GM21786 (cell line): Measurements from ENCODE around the gene MORF4L2.

Source experiments
- ATAC-seq: cut with Tn5 transposase; IDR thresholded peaks from one replicate; pipeline ENCODE4 v1.9.1; 2021; ENCODE audit not compliant: unreplicated experiment

The MORF4L2 gene, protein sequence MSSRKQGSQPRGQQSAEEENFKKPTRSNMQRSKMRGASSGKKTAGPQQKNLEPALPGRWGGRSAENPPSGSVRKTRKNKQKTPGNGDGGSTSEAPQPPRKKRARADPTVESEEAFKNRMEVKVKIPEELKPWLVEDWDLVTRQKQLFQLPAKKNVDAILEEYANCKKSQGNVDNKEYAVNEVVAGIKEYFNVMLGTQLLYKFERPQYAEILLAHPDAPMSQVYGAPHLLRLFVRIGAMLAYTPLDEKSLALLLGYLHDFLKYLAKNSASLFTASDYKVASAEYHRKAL

DNA sequence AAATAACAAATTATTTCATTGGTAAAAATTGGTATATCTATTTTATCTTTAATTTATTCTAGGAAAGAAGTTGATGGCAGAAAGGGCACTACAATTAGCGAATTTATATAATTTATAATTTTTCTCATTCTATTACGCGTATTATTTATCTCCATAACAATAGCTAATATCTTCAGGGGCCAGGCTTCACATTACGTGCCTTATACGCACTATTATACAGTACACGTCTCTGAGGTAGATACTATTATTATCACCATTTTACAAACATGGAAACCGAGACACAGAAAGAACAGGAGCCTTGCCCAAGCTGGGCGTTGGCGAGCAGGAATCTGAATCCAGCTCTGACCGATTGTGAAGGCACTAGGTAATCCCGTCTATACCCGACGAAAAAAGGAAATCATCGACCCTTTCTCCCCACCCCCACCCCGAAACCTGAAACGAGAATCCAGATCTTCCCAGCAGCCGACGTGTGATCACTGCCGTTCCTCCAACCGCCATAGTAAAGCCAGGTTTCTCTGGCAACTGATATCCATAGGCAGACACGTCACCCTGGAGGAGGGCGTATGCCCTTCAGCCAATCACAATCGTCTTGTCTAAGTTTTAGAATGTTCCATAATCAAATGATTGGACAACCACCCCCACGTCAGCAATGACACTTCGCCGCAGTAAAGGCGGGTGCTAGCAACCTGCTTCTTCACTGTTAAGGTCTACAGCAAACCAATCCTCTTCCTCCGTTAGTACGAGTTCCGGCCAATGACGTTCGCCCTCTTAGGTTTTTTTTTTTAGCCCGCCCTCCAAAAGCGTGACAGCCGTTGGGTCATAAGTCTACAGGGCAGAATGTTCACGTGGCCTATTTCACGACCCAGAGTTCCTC lies at the start of gene MORF4L2:
Gene MORF4L2 (minus strand): TSS at position 501 of the 874 bp plus-strand sequence. CDS start 9,672 bp downstream, outside the sequence.
- ATAC-seq = peak; percentile 89

DNA sequence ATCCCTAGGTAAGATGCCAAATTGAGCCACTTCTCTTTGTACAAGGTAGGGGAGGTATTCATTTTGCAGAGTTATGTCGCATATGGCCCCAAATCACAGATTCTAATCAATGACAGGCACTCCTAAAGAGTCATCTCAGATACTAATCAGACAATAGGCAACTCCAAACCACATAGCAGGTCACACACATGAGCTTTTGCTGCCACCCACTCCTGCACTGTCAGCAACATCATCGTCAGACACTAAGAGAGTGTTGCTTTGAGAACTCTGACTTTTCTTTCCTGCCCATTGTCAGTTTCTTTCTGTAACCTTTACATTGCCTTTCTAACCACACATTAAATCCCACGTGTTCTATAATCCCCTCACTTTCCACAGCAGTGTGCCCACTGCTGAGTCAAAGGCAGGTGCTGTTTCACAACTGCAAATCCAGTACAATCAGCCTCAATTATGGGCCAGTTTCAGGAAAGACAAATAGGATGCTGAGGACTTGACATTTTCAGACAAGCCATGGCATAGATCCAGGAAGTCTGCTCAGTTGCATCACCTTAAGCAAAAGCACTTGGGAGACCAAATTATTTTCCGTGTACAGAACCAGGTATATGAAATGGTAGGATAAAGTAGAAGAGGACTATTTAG lies 47.7 kb upstream of the MORF4L2 start:
- no peak for ATAC-seq

DNA sequence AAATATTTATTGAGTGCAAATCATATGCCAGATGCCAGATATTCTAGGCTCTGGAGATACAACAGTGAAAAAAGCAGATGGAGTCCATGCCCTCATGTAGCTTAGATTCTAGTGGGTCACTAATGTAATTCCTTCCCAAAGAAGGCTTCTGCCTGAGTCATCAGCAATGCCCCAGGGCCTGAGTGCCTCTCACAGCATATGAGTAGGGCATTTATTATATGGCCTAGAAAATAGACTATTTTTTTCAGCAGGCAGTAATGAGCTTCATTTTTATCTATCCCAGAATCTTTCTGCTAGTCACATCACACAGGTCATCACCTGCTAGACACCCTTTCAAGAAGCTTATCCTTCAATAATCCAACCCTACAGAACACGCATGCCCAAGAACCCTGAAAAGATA lies 46.5 kb upstream of the MORF4L2 start:
- no peak for ATAC-seq

DNA sequence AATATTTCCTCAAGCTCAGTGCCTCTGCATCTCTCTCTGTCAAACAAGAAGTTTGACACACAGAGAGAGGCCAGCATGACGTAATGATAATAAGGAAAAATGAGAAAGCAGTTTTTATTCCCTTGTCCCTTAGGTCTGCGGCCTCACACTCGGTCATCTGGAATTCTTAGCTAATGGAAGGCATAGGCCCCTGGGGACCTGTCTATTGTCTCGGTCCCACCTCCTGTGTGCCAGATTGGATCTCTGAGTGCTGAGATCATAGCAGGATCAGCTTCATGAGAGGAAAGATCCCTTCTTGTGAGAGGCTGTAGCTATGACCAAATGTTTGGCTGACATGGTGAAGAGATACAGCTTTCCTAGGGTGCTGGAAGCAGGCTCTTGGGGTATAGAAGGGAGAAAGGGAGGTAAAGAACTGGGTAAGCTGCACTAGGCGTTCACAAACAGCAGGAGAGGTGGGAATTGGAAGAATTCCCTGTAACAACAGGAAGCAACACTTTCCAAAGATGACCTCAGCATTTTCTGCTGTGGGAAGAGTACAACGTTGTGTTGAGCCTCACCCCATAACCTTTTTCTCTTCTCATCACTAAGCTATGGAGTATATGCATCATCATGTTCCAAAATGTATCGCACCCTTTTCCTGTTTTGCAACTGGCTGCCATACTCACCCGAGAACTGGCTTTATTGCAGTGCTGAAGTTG lies 44.4 kb upstream of the MORF4L2 start:
- ATAC-seq = no peak

DNA sequence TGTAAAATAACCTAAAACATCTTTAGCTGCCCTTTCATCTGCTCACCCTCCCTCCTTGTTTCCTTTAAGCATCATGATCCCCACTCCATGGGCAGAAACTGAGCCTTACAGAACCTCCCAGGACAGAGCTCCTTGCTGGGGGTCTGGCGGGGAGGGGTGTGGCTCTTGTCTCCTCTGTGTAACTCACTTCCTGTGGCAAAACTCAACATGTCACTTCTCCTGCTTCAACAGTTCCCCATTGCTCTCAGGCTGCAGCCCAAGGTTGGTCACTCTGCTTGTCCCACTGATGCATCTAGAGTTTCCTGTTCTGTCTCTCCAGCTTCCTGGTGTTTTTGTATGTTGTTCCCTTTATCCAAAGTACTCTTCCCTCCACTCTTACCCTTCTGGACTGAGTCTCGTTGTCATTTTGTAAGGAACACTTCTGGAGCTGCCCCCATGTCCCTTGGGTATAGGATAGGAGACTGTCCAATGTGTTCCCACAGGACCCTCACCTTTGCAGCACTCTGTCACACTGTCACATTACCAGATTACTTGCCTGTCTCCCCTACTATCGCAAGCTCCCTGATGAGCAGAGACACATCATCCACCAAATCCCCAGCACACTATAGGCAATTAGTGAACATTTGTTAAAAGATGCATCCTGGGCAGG lies 43.8 kb upstream of the MORF4L2 start:
- no peak for ATAC-seq

DNA sequence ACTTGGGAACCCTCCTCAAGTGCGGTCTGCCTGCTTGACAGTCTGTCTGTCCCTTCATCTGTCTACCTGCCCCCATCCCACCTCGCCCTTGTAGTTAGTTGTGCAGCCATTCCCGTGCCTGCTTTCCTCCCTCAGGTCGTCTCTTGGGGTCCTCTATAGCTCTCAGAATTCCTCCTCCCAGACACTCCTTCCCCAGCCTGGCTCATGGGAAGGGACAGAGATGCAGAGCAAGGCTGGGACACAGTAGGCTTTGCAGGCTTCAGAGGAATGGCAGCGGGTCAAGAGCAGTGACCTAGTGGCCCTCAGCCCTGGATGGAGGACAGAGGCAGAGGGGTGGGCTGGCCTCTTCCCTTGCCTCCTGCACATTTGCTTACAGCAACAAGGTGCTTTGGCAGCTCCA lies 42.5 kb upstream of the MORF4L2 start:
- no peak for ATAC-seq

DNA sequence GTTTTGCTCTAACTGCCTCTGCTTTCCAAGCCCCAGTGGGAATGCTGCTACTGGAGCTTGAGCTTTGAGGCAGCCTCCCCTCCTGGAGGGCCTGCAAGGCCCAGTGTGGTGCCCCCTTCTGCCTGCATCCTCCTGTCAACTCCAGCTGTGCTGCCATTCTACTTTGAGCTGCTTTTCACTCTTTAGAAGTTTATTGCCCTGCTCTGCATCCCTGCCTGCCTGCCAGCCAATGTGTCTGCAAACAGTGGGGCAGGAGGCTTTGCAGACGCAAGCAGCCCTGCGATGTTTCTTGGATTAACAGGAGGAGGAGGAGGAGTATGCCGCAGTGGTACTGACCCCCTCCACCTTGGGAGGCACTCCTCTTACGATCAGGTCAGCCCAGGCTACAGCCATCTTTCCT lies 40.6 kb upstream of the MORF4L2 start:
- no peak for ATAC-seq

DNA sequence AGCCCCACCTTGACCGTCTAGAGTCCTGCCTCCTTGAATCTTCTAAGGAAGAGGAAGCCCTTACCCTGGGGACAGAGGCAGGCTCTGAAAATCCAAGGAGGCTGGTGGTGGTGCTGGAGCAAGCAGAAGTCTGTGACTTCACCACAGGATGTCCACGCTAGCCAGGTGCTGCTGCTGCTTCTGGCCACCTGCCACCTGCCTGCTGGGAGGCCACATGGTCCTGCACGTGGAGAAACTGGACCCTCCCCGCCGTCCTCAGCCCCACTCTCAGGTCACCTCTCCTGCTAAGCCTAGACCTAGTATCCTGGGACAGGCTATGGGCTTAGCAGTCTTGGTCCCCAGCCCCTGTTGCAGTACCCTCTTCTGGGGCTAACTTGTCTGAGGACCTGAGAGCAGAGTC lies 40.0 kb upstream of the MORF4L2 start:
- no peak for ATAC-seq

DNA sequence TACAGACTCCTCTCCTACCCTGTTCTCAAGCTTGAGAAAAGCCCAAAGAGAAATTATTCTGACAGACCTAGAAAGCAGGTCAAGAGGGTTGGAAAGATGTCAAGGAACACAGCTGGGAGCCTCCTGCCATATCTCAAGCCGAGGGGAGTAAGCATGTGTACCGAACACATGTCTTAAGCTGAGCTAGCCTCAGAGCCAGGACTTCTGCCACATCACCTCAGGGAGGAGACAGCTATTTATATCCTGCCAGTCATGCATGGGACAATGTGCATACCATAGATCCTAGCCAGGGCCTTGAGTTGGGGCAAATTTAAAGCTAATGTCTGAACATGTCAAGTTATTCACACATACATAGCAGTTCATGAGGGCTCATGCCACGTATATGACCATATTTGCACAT lies 36.0 kb upstream of the MORF4L2 start:
- no peak for ATAC-seq

DNA sequence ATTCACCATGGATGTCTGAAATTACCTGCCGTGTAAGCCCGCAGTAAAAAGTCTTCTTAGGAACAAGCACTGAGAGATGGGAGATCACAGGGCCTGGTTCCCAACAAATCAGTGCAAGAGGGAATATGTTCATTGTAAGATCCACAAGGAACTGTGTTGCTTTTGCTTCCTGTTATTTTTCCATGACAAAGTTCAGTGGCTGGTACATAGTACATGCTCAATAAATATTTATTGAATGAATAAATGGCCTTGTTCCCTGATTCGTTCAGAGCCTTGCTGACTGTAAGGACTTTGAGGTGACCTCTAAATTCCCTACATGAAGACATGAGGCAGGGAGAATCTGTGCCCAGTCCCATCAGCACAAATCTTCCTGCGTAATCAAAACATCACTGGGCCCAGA lies 31.6 kb upstream of the MORF4L2 start:
- ATAC-seq = no peak

DNA sequence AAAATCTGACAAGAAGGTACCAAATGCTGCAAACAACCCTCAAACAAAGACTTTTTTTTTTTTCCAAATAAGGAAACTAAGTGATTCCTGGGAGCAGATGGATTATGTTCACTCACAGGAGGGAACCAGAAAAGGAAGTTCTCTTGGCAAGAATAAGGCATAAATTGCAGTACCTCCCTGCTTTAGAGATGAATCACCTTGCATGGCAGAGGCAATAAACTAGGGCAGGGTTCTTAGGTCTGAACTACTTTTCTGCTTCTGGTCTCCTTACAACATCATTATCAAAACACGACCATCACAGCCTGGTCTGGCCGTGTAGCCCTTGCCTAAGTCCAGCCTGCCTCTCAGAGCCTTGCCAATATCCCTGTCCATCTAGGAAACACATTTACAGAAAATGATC lies 30.5 kb upstream of the MORF4L2 start:
- ATAC-seq = no peak

DNA sequence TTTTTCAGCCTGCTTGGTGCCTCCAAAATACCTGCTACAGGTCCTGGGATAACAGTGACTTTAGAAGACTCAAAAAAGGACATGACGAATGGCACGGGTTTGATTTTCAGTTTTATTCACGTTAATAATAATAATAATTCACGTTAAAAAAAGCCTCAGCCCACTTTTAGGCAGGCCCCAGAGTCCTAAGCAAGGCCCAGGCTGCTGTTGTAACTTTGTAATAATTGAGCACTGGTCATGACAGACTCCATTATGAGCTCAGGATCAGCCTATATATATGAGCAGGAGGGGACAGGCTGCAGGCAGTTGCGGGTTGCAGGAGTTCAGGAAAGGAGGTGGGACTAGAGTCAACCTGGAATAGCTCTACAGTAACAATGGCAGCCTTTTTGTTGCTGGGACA lies 24.1 kb upstream of the MORF4L2 start, which contains the start of gene TMEM31:
Gene TMEM31 (plus strand): TSS at position 301 of the 400 bp plus-strand sequence. CDS start 1,350 bp downstream, outside the sequence.
- ATAC-seq = no peak

DNA sequence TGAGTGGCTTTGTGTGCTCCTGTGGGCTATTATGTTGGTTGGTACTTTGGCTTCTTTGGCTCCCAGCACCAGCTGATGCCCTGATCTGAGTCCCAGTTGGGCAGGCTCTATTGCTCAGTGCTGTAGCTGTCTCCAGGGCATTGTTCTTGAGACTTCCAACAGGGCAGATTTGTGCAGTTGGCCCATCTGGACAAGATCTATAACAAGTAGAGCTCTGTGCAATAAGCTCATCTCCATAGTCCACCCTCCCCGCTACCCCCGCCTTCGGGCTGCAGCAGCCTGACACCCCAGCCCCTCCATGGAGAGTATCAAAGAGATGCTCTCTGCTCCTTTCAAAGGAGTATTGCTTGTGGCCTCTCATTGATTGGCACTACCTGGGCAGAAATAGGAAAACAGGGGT lies 18.4 kb upstream of the MORF4L2 start:
- no peak for ATAC-seq

DNA sequence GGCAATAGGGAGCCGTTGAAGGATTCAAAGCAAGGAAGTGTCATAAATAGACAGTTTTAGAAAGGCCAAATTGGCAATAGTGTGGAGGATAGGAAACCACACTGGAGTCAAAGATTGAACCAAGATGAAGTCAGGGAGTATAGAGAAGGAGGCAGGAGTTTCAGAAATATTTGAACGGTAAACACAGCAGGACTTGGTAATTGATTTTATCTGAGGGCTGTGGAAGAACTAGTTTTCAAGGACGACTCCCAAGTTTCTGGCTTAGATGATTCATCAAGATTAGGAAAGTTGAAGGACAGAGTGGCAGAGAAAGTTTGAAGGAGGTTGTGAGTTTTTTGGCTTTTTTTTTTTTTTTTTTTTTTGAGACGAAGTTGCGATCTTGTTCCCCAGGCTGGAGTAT lies 12.7 kb upstream of the MORF4L2 start:
- no peak for ATAC-seq

DNA sequence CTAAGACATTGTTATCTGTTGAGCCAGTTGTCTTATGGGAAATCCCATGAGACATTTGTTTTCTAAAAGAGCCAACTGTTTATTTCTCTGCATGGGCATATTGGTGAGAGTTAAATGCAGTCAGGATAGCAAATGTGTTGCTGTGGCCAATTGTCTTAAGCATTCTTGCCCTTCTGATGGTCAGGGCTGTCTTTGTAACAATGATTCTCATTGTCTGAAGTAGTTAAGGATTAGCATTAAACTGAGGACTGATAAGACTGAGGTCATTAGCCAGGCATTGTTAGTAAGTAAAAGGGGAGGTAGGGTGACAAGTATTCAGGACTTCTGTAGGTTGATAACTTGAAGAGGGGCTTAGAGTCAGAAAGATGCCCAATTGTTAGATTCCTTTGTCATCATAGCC lies 11.2 kb upstream of the MORF4L2 start:
- no peak for ATAC-seq

DNA sequence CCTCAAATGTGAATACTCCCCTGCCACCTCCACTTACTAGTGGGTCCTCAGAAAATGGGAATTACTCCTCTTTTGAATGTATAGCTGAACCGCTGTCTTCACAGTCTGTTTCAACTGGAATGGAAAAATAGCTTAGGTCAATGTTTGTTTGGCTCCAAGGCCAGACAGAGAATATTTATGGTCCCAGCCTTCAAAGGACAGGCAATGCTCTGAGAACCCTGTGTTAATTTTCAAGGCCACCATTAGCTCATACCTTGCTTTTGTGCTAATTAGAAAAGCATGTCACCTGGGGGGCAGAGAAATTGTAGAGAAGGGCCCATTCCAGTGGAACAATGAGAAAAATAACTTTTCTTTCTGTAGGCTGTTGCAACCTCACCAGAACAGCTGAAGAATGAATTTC lies 4.6 kb upstream of the MORF4L2 start:
- ATAC-seq = no peak

DNA sequence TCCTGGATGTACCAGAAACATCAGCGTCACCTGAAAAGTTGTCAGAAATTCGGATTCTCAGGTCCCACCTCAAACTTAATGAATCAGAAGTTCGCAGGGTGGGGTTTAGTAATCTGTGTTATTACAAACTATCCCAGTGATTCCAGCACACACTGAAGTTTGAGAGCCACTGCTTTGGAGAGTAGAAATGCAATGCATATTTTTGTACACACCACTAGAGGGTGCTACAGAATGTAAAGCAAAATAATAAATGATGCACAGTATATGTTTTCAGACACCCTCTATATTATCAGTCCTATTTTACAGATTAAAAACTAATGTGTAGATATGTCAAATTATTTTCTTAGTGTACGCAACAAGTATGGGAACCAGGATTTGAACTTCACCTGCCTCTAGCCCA lies 2.4 kb upstream of the MORF4L2 start:
- no peak for ATAC-seq

DNA sequence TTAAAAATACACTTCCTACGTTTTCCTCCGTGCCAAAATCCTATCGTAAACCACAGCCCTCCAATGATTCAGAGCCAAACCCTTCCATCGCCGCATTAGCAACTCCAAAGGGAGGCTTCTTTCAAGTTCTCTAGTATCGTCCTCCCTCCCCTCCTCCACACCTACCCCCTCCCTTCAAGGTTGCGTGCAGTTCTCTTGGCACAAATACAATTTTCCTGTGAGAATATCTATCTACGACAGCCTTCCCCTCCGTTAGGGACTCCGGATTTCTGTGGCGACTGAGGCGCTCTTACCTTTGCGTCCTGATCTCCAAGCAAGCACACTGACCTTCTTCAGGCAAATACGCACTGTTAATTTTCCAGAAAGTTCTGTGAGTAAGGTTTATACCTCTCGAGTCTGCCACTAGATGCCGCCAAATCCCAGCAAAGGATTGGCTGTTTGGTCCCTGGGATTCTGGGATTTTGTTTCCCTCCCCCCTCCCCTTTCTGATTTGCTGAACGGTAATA lies 1.2 kb upstream of the MORF4L2 start:
- no peak for ATAC-seq

DNA sequence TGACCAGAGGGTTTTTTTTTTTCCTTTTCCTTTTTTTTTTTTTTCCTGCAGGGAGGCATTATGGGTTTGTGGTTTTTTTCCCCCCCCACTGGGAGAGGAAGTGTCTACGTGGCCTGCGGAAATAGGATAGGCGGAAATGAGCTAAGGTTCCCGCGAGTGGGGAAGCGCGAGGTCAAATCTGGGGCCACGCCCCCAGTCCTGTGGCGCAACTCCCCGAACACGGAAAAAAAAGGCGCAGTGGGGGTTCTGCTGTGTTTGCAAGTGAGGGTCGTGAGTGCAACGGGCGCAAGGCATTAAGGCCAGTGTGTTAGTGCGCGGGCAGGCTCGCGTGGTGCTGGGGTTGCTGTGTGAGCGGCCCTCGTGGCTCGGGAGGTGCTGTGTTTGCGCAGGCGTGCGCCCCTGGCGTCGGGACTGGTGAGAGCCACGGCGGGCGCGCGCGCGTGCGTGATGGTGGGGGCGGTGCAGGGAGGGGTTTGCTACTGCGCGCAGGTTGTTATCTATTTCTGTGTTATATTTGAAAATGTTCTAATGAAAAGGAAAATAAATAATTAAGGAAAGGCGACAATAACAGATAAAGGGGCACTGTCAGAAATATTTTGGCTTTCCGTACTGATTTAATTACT lies 685 bp upstream of the MORF4L2 start:
- ATAC-seq = peak; percentile 40

DNA sequence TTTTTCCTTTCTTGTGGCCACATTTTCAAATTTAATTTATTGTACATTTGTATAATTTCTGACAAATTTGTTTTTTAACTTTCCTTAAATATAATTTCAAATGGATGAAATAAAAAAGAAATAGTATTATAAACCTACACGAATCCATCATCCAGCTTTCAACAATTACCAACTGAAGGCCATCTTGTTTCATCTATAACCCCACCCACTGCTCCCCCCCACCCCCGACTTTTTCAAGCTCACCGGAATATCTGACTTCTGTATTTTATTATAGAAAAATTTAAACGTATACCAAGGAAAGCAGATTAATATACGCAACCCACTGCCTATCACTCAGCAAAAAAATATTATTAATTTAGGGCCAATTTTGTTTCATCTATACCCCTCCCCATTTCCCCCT lies 1.1 kb downstream of the MORF4L2 start:
- ATAC-seq = no peak
